Esophagus squamous epithelium (tissue), 5 donors: ENCODE results near the gene WFDC2. TPM values are rescaled to one million over a fixed set of nuclear protein-coding genes. Genes with fewer than 3 reads are reported as not detected.

Experiments
- DNase-seq: peaks from one replicate; lab custom pipeline; 2025; lab: John Stamatoyannopoulos, UW
- H3K27ac ChIP-seq, 4 donors: fragments of 200-600 bp; sonication (generic); one replicate each; pipeline ENCODE4 v1.5.1; 2016 to 2019; ENCODE audit warnings: mild to moderate bottlenecking in 1 of 4
- H3K27me3 ChIP-seq, 4 donors: fragments of 200-600 bp; sonication (generic); 1 replicate in 3 of 4; 2 replicates in 1 of 4; pipeline versions ENCODE4 v1.5.1 to v1.6.0; 2017 to 2021; ENCODE audit warnings: antibody characterized with exemption in 1 of 4
- H3K36me3 ChIP-seq, 3 donors: fragments of 200-600 bp; sonication (generic); one replicate each; pipeline ENCODE4 v1.5.1; 2016 to 2019
- H3K4me1 ChIP-seq, 3 donors: fragments of 200-600 bp; sonication (generic); one replicate each; pipeline ENCODE4 v1.5.1; 2017 to 2019
- H3K4me3 ChIP-seq, 4 donors: fragments of 200-600 bp; sonication (generic); 1 replicate in 3 of 4; 2 replicates in 1 of 4; pipeline ENCODE4 v1.5.1; 2016 to 2019; ENCODE audit warnings: mild to moderate bottlenecking in 2 of 4, moderate library complexity in 1 of 4
- H3K9me3 ChIP-seq, 3 donors: fragments of 200-600 bp; sonication (generic); one replicate each; pipeline ENCODE4 v1.5.1; 2016 to 2019
- CTCF ChIP-seq, 6 experiments: fragments of 450-650 bp in 4 of 6; fragments of 200-600 bp in 2 of 6; sonication (generic) in 2 of 6; IDR thresholded peaks; one replicate each; pipeline ENCODE4 v1.5.1; 2016 to 2019; ENCODE audit warnings: antibody characterized with exemption in 6 of 6, mild to moderate bottlenecking in 4 of 6, moderate library complexity in 4 of 6
- POLR2A ChIP-seq, 4 donors: fragments of 450-650 bp; IDR thresholded peaks; one replicate each; pipeline ENCODE4 v1.6.1; 2017; ENCODE audit warnings: antibody characterized with exemption in 4 of 4, mild to moderate bottlenecking in 4 of 4, moderate library complexity in 3 of 4
- WGBS, 2 donors: methylation state at CpG; one replicate each; pipeline ENCODE4 v1.1.5; 2018; 5-methylcytosine and 5-hydroxymethylcytosine counted together
- intact Hi-C: fragments of 100-400 bp; cut with DNase I; formaldehyde crosslinking; loops from one replicate; pipeline ENCODE4 v1.15.0; 2022
- total RNA-seq, 4 donors: library from RNA; depleted of rRNA; stranded (reverse); fragments of >200 nt; gene quantifications; one replicate each; pipeline ENCODE4 v1.1.0, GENCODE V29; 2016
- donor health status: DM: yes; HTN: yes; CAD: no.

Gene WFDC2
- total RNA-seq, 4 donors from 2014 or later = 0.99 to 37.7 TPM; not detected in 2

DNA sequence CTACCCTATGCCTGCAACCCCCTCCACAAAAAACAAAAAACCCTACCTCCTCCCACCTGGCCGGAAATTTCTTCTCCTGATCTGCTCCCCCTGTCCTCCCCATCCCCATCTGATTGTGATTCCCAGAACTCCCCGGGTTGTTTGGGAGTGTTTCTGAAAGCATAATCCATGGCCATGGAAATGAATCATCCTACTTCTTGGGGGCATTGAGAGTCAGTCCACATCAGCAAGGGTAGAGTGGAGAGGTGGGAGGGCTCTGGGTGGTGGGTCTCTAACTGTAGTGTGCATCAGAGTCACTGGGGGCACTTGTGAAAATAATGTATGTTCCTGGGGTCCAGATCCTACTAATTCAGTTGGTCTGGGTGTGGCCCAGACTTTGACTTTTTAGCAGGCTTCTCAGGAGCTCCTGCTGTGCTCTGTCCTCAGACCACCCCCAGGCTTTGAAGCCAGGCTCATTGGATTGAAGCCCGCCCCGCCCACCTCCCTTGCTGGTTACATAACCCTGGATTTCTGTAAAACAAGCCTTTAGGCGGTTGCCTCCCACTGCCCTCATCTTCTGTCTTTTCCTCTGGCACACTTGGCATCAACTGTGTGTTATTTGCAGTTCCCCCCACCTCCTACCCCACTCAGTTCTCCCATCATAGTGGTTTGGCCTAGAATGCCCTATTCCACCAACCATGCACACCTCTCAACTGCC lies 43.1 kb upstream of the WFDC2 start:
- Histone ChIP-seq H3K27me3 (no peaks in the 10 kb centered on the region), H3K9me3 (no peaks in the 10 kb centered on the region), H3K4me3 (no peak overlapping the region), H3K4me1 (peaks cover 0 to 4% (median 0%) of the 10 kb centered on the region in 3 donors), H3K27ac (peak overlapping the region in 1 of 4 donors; percentile 44), H3K36me3 (peaks cover 10 to 63% (median 38%) of the 10 kb centered on the region in 3 donors)
- DNase-seq = no peak
- intact Hi-C loops = no loop called here
- TF ChIP-seq CTCF (IDR thresholded peaks at IDR 0.05) (no peak), POLR2A (IDR thresholded peaks at IDR 0.05) (no peak)
- WGBS, 2 donors = 74 to 84% methylated on average over 4 to 5 of the region's 5 CpGs

DNA sequence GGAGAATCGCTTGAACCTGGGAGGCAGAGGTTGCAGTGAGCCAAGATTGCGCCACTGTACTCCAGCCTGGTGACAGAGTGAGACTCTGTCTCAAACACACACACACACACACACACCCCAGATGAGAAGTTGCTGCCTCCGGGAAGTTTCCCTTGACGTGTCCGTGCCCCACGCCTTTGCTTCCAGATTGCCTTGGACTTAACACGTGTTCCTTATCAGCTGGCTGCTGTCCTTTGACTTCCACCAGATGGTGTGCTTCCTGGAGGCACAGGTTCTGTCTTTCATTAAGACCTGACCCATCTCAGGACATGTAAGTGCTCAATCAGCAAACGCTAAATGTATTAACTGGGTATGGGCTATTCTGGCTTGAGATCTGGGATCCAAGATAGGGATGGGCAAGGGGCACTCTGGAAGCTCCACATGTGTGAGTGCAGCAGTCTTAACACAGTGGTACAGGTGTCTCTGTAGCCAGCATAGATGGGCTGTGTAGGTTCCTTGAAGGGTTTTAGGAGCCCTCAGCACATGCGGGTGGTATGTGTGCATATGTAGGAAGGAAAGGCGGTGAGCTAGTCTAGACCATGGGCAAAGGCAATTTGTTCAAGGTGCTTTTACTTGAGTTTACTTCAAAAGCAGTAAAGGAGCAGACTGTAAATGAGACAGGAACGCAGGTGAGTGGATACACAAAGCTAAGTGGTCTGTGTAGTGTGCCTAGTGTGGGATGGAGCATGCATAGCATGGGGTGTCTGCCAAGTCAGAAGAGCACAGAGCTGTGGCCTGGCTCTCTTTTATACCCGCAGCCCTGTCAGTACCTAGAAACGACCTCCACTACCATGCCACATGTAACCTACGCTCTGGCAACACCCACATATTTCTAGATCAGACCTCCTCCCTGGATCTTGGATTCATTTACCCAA lies 42.1 kb upstream of the WFDC2 start:
- Histone ChIP-seq H3K4me1 (peaks cover 0 to 4% (median 0%) of the 10 kb centered on the region in 3 donors), H3K36me3 (peaks cover 8 to 56% (median 28%) of the 10 kb centered on the region in 3 donors), H3K4me3 (no peak overlapping the region), H3K27me3 (no peaks in the 10 kb centered on the region), H3K9me3 (no peaks in the 10 kb centered on the region), H3K27ac (peak overlapping the region in 1 of 4 donors; percentile 9)
- DNase-seq = no peak
- no peak for TF ChIP-seq CTCF (IDR thresholded peaks at IDR 0.05)
- no peak for TF ChIP-seq POLR2A (IDR thresholded peaks at IDR 0.05)
- intact Hi-C loops = no loop called here
- WGBS, 2 donors = 83 to 88% methylated on average over 12 to 13 of the region's 14 CpGs

- H3K4me1 ChIP-seq = peaks cover 0 to 4% (median 0%) of the 10 kb centered on the region in 3 donors
- no peak for DNase-seq
Measured at GRCh38 chr20:45429618-45430017, 39.9 kb upstream of the WFDC2 start.

DNA sequence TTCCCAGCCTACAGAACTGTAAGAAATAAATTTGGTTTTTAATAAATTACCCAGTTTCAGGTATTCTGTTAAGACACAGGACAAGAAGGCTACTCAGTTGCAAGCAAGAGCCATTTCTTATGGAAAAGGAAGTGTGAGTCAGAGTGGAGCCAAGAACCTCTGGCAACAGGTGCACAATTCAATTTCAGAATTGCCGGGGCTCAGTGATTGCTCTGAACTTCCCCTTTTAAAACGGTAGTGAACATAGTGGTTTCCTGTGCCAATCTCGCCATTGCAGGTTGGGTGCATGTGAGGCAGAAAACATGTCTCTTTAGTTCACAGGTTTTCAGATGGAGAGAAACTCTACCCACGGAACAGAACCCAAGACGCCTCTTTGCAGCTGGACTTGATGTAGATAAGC lies 37.3 kb upstream of the WFDC2 start:
- TF ChIP-seq POLR2A (IDR thresholded peaks at IDR 0.05) = no peak
- no peak for TF ChIP-seq CTCF (IDR thresholded peaks at IDR 0.05)
- 58 to 61% methylated on average over 5 of the region's 5 CpGs for WGBS, 2 donors
- DNase-seq = no peak
- H3K4me3 ChIP-seq = no peak overlapping the region
- H3K36me3 ChIP-seq = peaks cover 0 to 11% (median 0%) of the 10 kb centered on the region in 3 donors
- H3K27ac ChIP-seq = no peak overlapping the region
- H3K9me3 ChIP-seq = no peaks in the 10 kb centered on the region
- peaks cover 0 to 13% (median 3%) of the 10 kb centered on the region in 3 donors for H3K4me1 ChIP-seq
- intact Hi-C loops = no loop called here
- no peaks in the 10 kb centered on the region for H3K27me3 ChIP-seq

More at GRCh38 chr20:45429618-45430017, 39.9 kb upstream of the WFDC2 start:
- Histone ChIP-seq H3K4me3 (no peak overlapping the region), H3K27ac (no peak overlapping the region), H3K9me3 (no peaks in the 10 kb centered on the region), H3K27me3 (no peaks in the 10 kb centered on the region), H3K36me3 (peaks cover 0 to 35% (median 12%) of the 10 kb centered on the region in 3 donors)
- intact Hi-C loops = no loop called here
- TF ChIP-seq CTCF (IDR thresholded peaks at IDR 0.05) (no peak), POLR2A (IDR thresholded peaks at IDR 0.05) (no peak)
- WGBS, 2 donors = 58 to 63% methylated on average over 2 of the region's 2 CpGs
